Measurements from ENCODE around the gene TMUB2. TPM values are rescaled to one million over a fixed set of nuclear protein-coding genes. Genes with fewer than 3 reads are reported as not detected.

The TMUB2 gene
- total and polyA plus RNA-seq, 9 of the 15 experiments (the other 6 are each of a cell fraction or from before 2014, with no cell fraction given): 4.1 to 29.8 (median 16.3) TPM

DNA sequence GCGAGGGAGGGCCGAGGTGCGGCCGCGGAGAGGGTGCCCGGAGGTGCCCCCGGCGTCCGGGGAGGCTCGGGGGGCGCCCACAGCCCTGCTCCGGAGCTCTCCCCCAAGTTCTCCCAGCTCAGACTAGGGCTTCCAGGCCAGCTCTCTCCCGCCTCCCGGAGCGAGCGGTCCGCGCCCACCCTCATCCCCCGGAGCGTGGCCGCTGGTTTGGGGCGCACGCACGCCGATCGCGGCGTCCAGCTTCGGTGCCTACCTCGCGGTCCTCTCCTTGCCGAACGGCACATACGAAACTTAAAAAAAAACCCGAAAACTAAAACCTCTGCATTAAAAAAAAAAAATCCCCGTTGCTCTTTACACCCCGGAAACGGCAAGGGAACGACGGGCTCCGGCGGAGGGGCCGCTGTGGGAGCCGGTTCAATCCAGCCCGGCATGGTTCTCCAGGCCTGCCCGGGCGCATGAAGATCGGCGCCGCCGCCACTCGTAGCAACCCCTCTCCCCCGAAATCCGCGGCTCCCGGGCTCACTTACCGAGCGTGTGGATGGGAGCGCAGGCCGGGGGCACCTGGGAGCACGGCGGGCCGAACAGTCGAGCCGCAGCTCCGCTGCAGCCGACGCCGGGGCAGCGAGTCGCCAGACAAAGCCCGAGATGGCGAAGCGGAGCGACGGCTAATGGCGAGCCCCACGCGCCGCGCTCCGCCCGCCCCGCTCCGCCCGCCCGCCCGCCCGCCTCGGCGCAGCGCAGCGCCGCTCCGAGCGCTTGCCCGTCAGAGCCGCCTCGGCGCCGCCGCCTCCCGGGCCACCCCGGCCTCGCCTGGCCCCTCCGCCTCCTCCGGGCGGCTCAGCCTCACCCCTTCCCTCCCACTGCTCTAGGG is 33.7 kb downstream of the TMUB2 start (continued):
- TF ChIP-seq, protein P1, sequence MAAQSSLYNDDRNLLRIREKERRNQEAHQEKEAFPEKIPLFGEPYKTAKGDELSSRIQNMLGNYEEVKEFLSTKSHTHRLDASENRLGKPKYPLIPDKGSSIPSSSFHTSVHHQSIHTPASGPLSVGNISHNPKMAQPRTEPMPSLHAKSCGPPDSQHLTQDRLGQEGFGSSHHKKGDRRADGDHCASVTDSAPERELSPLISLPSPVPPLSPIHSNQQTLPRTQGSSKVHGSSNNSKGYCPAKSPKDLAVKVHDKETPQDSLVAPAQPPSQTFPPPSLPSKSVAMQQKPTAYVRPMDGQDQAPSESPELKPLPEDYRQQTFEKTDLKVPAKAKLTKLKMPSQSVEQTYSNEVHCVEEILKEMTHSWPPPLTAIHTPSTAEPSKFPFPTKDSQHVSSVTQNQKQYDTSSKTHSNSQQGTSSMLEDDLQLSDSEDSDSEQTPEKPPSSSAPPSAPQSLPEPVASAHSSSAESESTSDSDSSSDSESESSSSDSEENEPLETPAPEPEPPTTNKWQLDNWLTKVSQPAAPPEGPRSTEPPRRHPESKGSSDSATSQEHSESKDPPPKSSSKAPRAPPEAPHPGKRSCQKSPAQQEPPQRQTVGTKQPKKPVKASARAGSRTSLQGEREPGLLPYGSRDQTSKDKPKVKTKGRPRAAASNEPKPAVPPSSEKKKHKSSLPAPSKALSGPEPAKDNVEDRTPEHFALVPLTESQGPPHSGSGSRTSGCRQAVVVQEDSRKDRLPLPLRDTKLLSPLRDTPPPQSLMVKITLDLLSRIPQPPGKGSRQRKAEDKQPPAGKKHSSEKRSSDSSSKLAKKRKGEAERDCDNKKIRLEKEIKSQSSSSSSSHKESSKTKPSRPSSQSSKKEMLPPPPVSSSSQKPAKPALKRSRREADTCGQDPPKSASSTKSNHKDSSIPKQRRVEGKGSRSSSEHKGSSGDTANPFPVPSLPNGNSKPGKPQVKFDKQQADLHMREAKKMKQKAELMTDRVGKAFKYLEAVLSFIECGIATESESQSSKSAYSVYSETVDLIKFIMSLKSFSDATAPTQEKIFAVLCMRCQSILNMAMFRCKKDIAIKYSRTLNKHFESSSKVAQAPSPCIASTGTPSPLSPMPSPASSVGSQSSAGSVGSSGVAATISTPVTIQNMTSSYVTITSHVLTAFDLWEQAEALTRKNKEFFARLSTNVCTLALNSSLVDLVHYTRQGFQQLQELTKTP (IDR thresholded peaks at IDR 0.05; ENCODE audit: low read depth in 1 of 2, partially characterized antibody in 2 of 2): peak in 1 of 2 experiments; percentile 41
- TF ChIP-seq SMARCC2 (IDR thresholded peaks at IDR 0.05; ENCODE audit: low read depth): no peak
- no peak for TF ChIP-seq SPI1 (IDR thresholded peaks at IDR 0.05; ENCODE audit: borderline replicate concordance, low read depth, low read length)
- no peak for TF ChIP-seq NFXL1 (CRISPR knock-in tag; IDR thresholded peaks at IDR 0.05)
- 0 out of 2 replicates have a peak, but pooled peaks have one; percentile 45 for TF ChIP-seq MTA3 (IDR thresholded peaks at IDR 0.05; ENCODE audit: borderline replicate concordance)
- no peak for TF ChIP-seq TCF3 (CRISPR knock-in tag; IDR thresholded peaks at IDR 0.05)
- TF ChIP-seq, protein P2, sequence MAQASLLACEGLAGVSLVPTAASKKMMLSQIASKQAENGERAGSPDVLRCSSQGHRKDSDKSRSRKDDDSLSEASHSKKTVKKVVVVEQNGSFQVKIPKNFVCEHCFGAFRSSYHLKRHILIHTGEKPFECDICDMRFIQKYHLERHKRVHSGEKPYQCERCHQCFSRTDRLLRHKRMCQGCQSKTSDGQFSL (CRISPR knock-in tag; IDR thresholded peaks at IDR 0.05): no peak; the same call in none of the 2 replicates
- TF ChIP-seq, protein P2 (tag; IDR thresholded peaks at IDR 0.05): no peak
- TF ChIP-seq, protein P3, sequence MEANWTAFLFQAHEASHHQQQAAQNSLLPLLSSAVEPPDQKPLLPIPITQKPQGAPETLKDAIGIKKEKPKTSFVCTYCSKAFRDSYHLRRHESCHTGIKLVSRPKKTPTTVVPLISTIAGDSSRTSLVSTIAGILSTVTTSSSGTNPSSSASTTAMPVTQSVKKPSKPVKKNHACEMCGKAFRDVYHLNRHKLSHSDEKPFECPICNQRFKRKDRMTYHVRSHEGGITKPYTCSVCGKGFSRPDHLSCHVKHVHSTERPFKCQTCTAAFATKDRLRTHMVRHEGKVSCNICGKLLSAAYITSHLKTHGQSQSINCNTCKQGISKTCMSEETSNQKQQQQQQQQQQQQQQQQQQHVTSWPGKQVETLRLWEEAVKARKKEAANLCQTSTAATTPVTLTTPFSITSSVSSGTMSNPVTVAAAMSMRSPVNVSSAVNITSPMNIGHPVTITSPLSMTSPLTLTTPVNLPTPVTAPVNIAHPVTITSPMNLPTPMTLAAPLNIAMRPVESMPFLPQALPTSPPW (CRISPR knock-in tag; IDR thresholded peaks at IDR 0.05): no peak
- no peak for TF ChIP-seq NELFE (IDR thresholded peaks at IDR 0.05; ENCODE audit: insufficient read depth, insufficient read length)
- TF ChIP-seq, protein P4, sequence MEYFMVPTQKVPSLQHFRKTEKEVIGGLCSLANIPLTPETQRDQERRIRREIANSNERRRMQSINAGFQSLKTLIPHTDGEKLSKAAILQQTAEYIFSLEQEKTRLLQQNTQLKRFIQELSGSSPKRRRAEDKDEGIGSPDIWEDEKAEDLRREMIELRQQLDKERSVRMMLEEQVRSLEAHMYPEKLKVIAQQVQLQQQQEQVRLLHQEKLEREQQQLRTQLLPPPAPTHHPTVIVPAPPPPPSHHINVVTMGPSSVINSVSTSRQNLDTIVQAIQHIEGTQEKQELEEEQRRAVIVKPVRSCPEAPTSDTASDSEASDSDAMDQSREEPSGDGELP (CRISPR knock-in tag; IDR thresholded peaks at IDR 0.05; ENCODE audit: borderline replicate concordance): no peak; the same call in 1 of the 2 replicates
- TF ChIP-seq, protein P5, sequence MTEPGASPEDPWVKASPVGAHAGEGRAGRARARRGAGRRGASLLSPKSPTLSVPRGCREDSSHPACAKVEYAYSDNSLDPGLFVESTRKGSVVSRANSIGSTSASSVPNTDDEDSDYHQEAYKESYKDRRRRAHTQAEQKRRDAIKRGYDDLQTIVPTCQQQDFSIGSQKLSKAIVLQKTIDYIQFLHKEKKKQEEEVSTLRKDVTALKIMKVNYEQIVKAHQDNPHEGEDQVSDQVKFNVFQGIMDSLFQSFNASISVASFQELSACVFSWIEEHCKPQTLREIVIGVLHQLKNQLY (CRISPR knock-in tag; conservative IDR thresholded peaks at IDR 0.05): no peak
- TF ChIP-seq SAFB (IDR thresholded peaks at IDR 0.05; ENCODE audit: borderline replicate concordance, low read depth, low read length): no peak
- TF ChIP-seq, protein P6, sequence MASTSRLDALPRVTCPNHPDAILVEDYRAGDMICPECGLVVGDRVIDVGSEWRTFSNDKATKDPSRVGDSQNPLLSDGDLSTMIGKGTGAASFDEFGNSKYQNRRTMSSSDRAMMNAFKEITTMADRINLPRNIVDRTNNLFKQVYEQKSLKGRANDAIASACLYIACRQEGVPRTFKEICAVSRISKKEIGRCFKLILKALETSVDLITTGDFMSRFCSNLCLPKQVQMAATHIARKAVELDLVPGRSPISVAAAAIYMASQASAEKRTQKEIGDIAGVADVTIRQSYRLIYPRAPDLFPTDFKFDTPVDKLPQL (IDR thresholded peaks at IDR 0.05; ENCODE audit: extremely low read depth, insufficient read length): no peak
- TF ChIP-seq ZNF324 (CRISPR knock-in tag; IDR thresholded peaks at IDR 0.05): no peak
- TF ChIP-seq MYNN (IDR thresholded peaks at IDR 0.05): no peak
- no peak for TF ChIP-seq MYNN (CRISPR knock-in tag; IDR thresholded peaks at IDR 0.05)
- no peak for TF ChIP-seq FOXP1 (CRISPR knock-in tag; IDR thresholded peaks at IDR 0.05)

Measured in K562 (cell line).